GM12878 (cell line): ENCODE results near the gene MMP7. TPM values are rescaled to one million over a fixed set of nuclear protein-coding genes. Genes with fewer than 3 reads are reported as not detected.

Source experiments
- BHLHE40 ChIP-seq, 2 experiments: fragments of 450-650 bp in 1 of 2; IDR thresholded peaks; 2 replicates each; pipeline ENCODE4 v1.6.1; 2011 to 2017; ENCODE audit warnings: low read depth in 2 of 2, borderline replicate concordance in 1 of 2, improper control_type of control experiment in 1 of 2, low read length in 1 of 2, mild to moderate bottlenecking in 1 of 2
- CHD4 ChIP-seq: fragments of 200-600 bp; sonication (generic); IDR thresholded peaks from 2 replicates; pipeline ENCODE4 v1.6.1; 2016; ENCODE audit warnings: mild to moderate bottlenecking
- DPF2 ChIP-seq: fragments of 450-650 bp; IDR thresholded peaks from 2 replicates; pipeline ENCODE4 v1.6.1; 2017; ENCODE audit warnings: mild to moderate bottlenecking
- EED ChIP-seq: sonication (generic); IDR thresholded peaks from 2 replicates; pipeline ENCODE4 v1.6.1; 2016; ENCODE audit warnings: antibody characterized with exemption, low read depth
- FOXM1 ChIP-seq: IDR thresholded peaks from 2 replicates; pipeline ENCODE4 v1.6.1; 2012; ENCODE audit warnings: low read depth, mild to moderate bottlenecking, inconsistent platforms, low read length, moderate library complexity
- HCFC1 ChIP-seq: fragments of 150-350 bp; IDR thresholded peaks from 2 replicates; pipeline ENCODE4 v1.6.1; 2014; ENCODE audit warnings: low read length
- HDAC6 ChIP-seq: fragments of 200-600 bp; sonication (generic); IDR thresholded peaks from one replicate; pipeline ENCODE4 v1.8.0; 2017; ENCODE audit warnings: antibody characterized with exemption; ENCODE audit not compliant: unreplicated experiment
- PAX8 ChIP-seq: fragments of 450-650 bp; IDR thresholded peaks from 2 replicates; pipeline ENCODE4 v1.6.1; 2017; ENCODE audit warnings: mild to moderate bottlenecking, moderate library complexity
- PML ChIP-seq: IDR thresholded peaks from 2 replicates; pipeline ENCODE4 v1.6.1; 2012; ENCODE audit warnings: low read length, inconsistent platforms
- SMAD1 ChIP-seq: fragments of 450-650 bp; IDR thresholded peaks from 2 replicates; pipeline ENCODE4 v1.6.1; 2018; ENCODE audit warnings: mild to moderate bottlenecking, low read depth; ENCODE audit not compliant: partially characterized antibody
- SREBF1 ChIP-seq: IDR thresholded peaks from 2 replicates; pipeline ENCODE4 v1.6.1; 2012; ENCODE audit warnings: mild to moderate bottlenecking, low read length
- TARDBP ChIP-seq: IDR thresholded peaks from 2 replicates; pipeline ENCODE4 v1.6.1; 2016; ENCODE audit warnings: borderline replicate concordance
- WRNIP1 ChIP-seq: IDR thresholded peaks from 2 replicates; pipeline ENCODE4 v1.6.1; 2011; ENCODE audit warnings: low read depth, low read length, improper control_type of control experiment, borderline replicate concordance
- ZNF24 ChIP-seq: fragments of 450-650 bp; IDR thresholded peaks from 2 replicates; pipeline ENCODE4 v1.6.1; 2017; ENCODE audit warnings: antibody characterized with exemption, mild to moderate bottlenecking
- polyA plus RNA-seq, 11 experiments: library from polyadenylated mRNA; depleted of rRNA in 4 of 11; unstranded in 6 of 11; stranded (reverse) in 5 of 11; fragments of >200 nt; fragmentation: Nextera tagmentation in 4 of 11; fragmentation: Illumina TruSeq in 1 of 11; extraction: Ambion mirVana in 4 of 11; extraction: Trizol in 1 of 11; gene quantifications; 1 replicate in 1 of 11; 2 replicates in 10 of 11; pipeline versions ENCODE4 v1.2.1 to v1.2.3, GENCODE V29; 2011 to 2016; ENCODE audit warnings: inconsistent platforms in 2 of 11, missing spikeins in 2 of 11, low read depth in 1 of 11
- total RNA-seq, 4 experiments: library from RNA; depleted of rRNA in 3 of 4; stranded (reverse); fragments of >200 nt in 3 of 4; fragmentation: Illumina TruSeq in 1 of 4; extraction: Trizol in 1 of 4; gene quantifications; 2 replicates each; pipeline versions ENCODE4 v1.2.1 to v1.2.3, GENCODE V29; 2013 to 2021
- TF ChIP-seq, protein P1 (sequence below): fragments of 450-650 bp; IDR thresholded peaks from 2 replicates; pipeline ENCODE4 v1.6.1; 2017; ENCODE audit warnings: mild to moderate bottlenecking
- TF ChIP-seq, protein P2 (sequence below): fragments of 450-650 bp; IDR thresholded peaks from 2 replicates; pipeline ENCODE4 v1.6.1; 2017; ENCODE audit warnings: mild to moderate bottlenecking, moderate library complexity
- TF ChIP-seq, protein P3 (sequence below): fragments of 450-650 bp; IDR thresholded peaks from 2 replicates; pipeline ENCODE4 v1.6.1; 2017; ENCODE audit warnings: antibody characterized with exemption, mild to moderate bottlenecking, moderate library complexity
- TF ChIP-seq, protein P4 (sequence below): fragments of 150-350 bp; IDR thresholded peaks from 2 replicates; pipeline ENCODE4 v1.6.1; 2014; ENCODE audit warnings: mild to moderate bottlenecking, low read depth, low read length
- TF ChIP-seq, protein P5 (sequence below): IDR thresholded peaks from 2 replicates; pipeline ENCODE4 v1.6.1; 2011; ENCODE audit warnings: borderline replicate concordance, low read depth, mild to moderate bottlenecking, moderate library complexity, low read length; ENCODE audit not compliant: insufficient read depth, poor library complexity, severe bottlenecking

MMP7 gene
- total and polyA plus RNA-seq, 10 of the 15 experiments (the other 5 are each of a cell fraction or from before 2014, with no cell fraction given), result 0.63 to 18.0 (median 1.1) TPM

DNA sequence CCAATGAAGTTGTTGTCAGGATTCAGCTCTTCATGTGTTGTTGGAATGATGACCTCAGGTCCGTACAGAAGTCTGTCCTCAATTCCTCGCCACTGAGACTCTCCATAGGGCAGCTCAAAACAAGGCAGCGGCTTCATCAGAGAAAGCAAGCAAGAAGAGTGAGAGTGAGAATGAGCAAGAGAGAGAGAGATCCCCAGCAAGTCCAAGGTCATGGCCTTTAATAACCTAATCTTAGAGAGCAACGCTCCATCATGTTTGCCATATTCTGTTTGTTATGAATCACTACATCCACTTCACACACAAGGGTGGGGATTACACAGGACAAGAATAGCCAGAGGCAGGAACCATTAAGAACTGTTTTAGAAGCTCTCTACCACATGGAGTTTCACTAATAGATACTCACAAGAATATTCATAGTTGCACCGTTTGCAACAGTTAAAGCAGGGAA, 23.3 kb upstream of the MMP7 start (continued):
- TF ChIP-seq EED, result peak; percentile 98
- TF ChIP-seq WRNIP1, result no peak
- TF ChIP-seq HDAC6, result no peak
- TF ChIP-seq PAX8, result no peak
- no peak for TF ChIP-seq SREBF1
- TF ChIP-seq, protein P1, sequence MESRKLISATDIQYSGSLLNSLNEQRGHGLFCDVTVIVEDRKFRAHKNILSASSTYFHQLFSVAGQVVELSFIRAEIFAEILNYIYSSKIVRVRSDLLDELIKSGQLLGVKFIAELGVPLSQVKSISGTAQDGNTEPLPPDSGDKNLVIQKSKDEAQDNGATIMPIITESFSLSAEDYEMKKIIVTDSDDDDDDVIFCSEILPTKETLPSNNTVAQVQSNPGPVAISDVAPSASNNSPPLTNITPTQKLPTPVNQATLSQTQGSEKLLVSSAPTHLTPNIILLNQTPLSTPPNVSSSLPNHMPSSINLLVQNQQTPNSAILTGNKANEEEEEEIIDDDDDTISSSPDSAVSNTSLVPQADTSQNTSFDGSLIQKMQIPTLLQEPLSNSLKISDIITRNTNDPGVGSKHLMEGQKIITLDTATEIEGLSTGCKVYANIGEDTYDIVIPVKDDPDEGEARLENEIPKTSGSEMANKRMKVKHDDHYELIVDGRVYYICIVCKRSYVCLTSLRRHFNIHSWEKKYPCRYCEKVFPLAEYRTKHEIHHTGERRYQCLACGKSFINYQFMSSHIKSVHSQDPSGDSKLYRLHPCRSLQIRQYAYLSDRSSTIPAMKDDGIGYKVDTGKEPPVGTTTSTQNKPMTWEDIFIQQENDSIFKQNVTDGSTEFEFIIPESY, result no peak
- TF ChIP-seq CHD4, result no peak
- TF ChIP-seq HCFC1, result no peak
- TF ChIP-seq, protein P2, sequence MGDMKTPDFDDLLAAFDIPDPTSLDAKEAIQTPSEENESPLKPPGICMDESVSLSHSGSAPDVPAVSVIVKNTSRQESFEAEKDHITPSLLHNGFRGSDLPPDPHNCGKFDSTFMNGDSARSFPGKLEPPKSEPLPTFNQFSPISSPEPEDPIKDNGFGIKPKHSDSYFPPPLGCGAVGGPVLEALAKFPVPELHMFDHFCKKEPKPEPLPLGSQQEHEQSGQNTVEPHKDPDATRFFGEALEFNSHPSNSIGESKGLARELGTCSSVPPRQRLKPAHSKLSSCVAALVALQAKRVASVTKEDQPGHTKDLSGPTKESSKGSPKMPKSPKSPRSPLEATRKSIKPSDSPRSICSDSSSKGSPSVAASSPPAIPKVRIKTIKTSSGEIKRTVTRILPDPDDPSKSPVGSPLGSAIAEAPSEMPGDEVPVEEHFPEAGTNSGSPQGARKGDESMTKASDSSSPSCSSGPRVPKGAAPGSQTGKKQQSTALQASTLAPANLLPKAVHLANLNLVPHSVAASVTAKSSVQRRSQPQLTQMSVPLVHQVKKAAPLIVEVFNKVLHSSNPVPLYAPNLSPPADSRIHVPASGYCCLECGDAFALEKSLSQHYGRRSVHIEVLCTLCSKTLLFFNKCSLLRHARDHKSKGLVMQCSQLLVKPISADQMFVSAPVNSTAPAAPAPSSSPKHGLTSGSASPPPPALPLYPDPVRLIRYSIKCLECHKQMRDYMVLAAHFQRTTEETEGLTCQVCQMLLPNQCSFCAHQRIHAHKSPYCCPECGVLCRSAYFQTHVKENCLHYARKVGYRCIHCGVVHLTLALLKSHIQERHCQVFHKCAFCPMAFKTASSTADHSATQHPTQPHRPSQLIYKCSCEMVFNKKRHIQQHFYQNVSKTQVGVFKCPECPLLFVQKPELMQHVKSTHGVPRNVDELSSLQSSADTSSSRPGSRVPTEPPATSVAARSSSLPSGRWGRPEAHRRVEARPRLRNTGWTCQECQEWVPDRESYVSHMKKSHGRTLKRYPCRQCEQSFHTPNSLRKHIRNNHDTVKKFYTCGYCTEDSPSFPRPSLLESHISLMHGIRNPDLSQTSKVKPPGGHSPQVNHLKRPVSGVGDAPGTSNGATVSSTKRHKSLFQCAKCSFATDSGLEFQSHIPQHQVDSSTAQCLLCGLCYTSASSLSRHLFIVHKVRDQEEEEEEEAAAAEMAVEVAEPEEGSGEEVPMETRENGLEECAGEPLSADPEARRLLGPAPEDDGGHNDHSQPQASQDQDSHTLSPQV, result no peak
- TF ChIP-seq BHLHE40 (IDR thresholded peaks at IDR 0.05; ENCODE audit: borderline replicate concordance in 1 of 2, low read depth in 2 of 2, low read length in 1 of 2), result peak; percentile 29 to 61; a peak in 3 of 4 replicates
- peak; percentile 71; the same call in 1 of the 2 replicates for TF ChIP-seq TARDBP
- TF ChIP-seq, protein P3, sequence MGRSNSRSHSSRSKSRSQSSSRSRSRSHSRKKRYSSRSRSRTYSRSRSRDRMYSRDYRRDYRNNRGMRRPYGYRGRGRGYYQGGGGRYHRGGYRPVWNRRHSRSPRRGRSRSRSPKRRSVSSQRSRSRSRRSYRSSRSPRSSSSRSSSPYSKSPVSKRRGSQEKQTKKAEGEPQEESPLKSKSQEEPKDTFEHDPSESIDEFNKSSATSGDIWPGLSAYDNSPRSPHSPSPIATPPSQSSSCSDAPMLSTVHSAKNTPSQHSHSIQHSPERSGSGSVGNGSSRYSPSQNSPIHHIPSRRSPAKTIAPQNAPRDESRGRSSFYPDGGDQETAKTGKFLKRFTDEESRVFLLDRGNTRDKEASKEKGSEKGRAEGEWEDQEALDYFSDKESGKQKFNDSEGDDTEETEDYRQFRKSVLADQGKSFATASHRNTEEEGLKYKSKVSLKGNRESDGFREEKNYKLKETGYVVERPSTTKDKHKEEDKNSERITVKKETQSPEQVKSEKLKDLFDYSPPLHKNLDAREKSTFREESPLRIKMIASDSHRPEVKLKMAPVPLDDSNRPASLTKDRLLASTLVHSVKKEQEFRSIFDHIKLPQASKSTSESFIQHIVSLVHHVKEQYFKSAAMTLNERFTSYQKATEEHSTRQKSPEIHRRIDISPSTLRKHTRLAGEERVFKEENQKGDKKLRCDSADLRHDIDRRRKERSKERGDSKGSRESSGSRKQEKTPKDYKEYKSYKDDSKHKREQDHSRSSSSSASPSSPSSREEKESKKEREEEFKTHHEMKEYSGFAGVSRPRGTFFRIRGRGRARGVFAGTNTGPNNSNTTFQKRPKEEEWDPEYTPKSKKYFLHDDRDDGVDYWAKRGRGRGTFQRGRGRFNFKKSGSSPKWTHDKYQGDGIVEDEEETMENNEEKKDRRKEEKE, result no peak
- TF ChIP-seq, protein P4, sequence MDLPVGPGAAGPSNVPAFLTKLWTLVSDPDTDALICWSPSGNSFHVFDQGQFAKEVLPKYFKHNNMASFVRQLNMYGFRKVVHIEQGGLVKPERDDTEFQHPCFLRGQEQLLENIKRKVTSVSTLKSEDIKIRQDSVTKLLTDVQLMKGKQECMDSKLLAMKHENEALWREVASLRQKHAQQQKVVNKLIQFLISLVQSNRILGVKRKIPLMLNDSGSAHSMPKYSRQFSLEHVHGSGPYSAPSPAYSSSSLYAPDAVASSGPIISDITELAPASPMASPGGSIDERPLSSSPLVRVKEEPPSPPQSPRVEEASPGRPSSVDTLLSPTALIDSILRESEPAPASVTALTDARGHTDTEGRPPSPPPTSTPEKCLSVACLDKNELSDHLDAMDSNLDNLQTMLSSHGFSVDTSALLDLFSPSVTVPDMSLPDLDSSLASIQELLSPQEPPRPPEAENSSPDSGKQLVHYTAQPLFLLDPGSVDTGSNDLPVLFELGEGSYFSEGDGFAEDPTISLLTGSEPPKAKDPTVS, result no peak
- TF ChIP-seq PML, result peak; percentile 91; the same call in 1 of the 2 replicates
- peak; percentile 83 for TF ChIP-seq ZNF24
- TF ChIP-seq FOXM1, result peak; percentile 99
- 0 out of 2 replicates have a peak, but pooled peaks have one; percentile 66 for TF ChIP-seq DPF2
- TF ChIP-seq, protein P5, sequence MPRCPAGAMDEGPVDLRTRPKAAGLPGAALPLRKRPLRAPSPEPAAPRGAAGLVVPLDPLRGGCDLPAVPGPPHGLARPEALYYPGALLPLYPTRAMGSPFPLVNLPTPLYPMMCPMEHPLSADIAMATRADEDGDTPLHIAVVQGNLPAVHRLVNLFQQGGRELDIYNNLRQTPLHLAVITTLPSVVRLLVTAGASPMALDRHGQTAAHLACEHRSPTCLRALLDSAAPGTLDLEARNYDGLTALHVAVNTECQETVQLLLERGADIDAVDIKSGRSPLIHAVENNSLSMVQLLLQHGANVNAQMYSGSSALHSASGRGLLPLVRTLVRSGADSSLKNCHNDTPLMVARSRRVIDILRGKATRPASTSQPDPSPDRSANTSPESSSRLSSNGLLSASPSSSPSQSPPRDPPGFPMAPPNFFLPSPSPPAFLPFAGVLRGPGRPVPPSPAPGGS, result peak; percentile 81
- TF ChIP-seq SMAD1, result peak; percentile 18
